Muscle layer of duodenum (tissue), 2 donors: ENCODE data around the gene L3MBTL3.

Experiments
- H3K27ac ChIP-seq: one replicate; pipeline ENCODE4 v1.7.0; 2013; ENCODE audit warnings: mild to moderate bottlenecking, low read length
- H3K27me3 ChIP-seq: one replicate; pipeline ENCODE4 v1.7.0; 2013; ENCODE audit warnings: low read depth, mild to moderate bottlenecking, control low read depth, low read length
- H3K36me3 ChIP-seq, 2 donors: one replicate each; pipeline ENCODE4 v1.7.0; 2013; ENCODE audit warnings: low read length in 2 of 2, control low read depth in 1 of 2, mild to moderate bottlenecking in 1 of 2; ENCODE audit not compliant: insufficient read depth in 2 of 2, control insufficient read depth in 1 of 2
- H3K4me1 ChIP-seq, 2 donors: one replicate each; pipeline ENCODE4 v1.7.0; 2013; ENCODE audit warnings: low read length in 2 of 2, mild to moderate bottlenecking in 2 of 2, control low read depth in 1 of 2, moderate library complexity in 1 of 2; ENCODE audit not compliant: insufficient read depth in 2 of 2, control insufficient read depth in 1 of 2
- H3K4me3 ChIP-seq, 2 donors: one replicate each; pipeline ENCODE4 v1.7.0; 2013; ENCODE audit warnings: low read length in 2 of 2, low read depth in 1 of 2, mild to moderate bottlenecking in 1 of 2
- H3K9me3 ChIP-seq, 2 donors: one replicate each; pipeline ENCODE4 v1.7.0; 2013; ENCODE audit warnings: low read length in 2 of 2, control low read depth in 1 of 2, mild to moderate bottlenecking in 1 of 2; ENCODE audit not compliant: control insufficient read depth in 1 of 2
- donor health status: healthy.

L3MBTL3 gene

GRCh38 chr6:130050230-130050629 lies 31.8 kb downstream of the L3MBTL3 start:
- H3K36me3 ChIP-seq, result peaks cover 17 to 18% of the 10 kb centered on the region in 2 donors
- no peak overlapping the region for H3K4me3 ChIP-seq
- H3K4me1 ChIP-seq, result no peaks in the 10 kb centered on the region
- H3K9me3 ChIP-seq, result no peaks in the 10 kb centered on the region
- H3K27ac ChIP-seq, result no peak overlapping the region
- no peaks in the 10 kb centered on the region for H3K27me3 ChIP-seq

DNA sequence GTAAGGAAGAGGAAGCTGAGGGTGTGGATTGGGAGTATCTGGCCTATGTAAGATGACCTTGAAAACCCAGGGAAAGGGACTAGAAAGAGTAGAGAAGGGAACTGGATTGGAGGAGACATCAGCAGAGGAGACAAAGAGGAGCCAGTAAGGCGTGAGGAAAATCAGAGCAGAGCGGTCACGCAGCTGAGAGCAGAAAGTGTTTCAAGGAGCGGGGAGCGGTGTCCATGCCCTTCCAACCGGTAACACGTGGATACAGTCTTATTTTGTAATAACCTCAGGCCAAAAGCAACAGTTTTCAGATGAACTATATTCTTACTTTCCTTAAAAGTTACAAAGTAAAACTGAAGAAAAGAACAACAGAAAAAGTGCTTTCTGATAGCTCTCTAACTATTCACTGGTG lies 36.3 kb downstream of the L3MBTL3 start:
- Histone ChIP-seq H3K4me3 (no peak overlapping the region), H3K36me3 (peaks cover 26 to 35% of the 10 kb centered on the region in 2 donors), H3K27ac (no peak overlapping the region), H3K9me3 (no peaks in the 10 kb centered on the region), H3K27me3 (no peaks in the 10 kb centered on the region), H3K4me1 (no peaks in the 10 kb centered on the region)

- peaks cover 25 to 40% of the 10 kb centered on the region in 2 donors for H3K36me3 ChIP-seq
- H3K4me3 ChIP-seq, result no peak overlapping the region
- H3K4me1 ChIP-seq, result no peaks in the 10 kb centered on the region
- H3K9me3 ChIP-seq, result no peaks in the 10 kb centered on the region
- H3K27me3 ChIP-seq, result no peaks in the 10 kb centered on the region
- no peak overlapping the region for H3K27ac ChIP-seq
Measured at GRCh38 chr6:130055271-130055670, 36.9 kb downstream of the L3MBTL3 start.

- H3K27ac ChIP-seq, result no peak overlapping the region
Measured at GRCh38 chr6:130057495-130057894, 39.1 kb downstream of the L3MBTL3 start.

GRCh38 chr6:130063806-130064205 lies 45.4 kb downstream of the L3MBTL3 start:
- H3K27me3 ChIP-seq, result no peaks in the 10 kb centered on the region
- no peaks in the 10 kb centered on the region for H3K4me1 ChIP-seq

More at GRCh38 chr6:130057495-130057894, 39.1 kb downstream of the L3MBTL3 start:
- H3K4me1 ChIP-seq, result no peaks in the 10 kb centered on the region
- no peak overlapping the region for H3K4me3 ChIP-seq
- no peaks in the 10 kb centered on the region for H3K27me3 ChIP-seq
- H3K9me3 ChIP-seq, result no peaks in the 10 kb centered on the region
- H3K36me3 ChIP-seq, result peaks cover 25 to 40% of the 10 kb centered on the region in 2 donors

DNA sequence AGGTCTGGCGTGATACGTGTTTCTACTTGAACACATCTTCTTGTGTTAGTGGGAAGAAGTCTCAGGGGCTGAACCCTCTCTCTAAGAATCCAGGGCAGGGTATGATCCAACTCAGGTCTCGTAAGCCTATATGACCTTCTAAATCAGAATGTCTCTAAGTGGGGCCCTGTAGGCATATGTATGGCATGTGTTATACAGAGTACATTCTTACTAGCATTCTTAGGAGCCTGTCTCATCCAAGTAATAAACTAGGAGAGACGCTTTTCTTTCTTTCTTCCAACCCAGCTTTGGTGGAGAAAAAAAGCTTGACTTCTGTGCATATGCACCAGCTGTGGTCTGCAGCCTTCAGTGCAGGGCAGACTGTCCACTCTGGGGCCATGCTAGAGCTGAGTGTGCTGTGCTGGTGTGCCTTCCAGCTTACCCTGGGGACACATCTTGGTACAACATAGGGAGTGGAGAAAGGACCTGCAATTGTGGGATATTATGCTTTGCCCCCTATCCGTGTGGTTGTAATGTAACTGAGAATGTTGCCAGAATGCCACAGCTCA lies 47.3 kb downstream of the L3MBTL3 start:
- H3K4me1 ChIP-seq, result no peaks in the 10 kb centered on the region
- H3K27ac ChIP-seq, result no peak overlapping the region
- no peaks in the 10 kb centered on the region for H3K27me3 ChIP-seq
- no peak overlapping the region for H3K4me3 ChIP-seq
- peaks cover 7% of the 10 kb centered on the region in 2 donors for H3K36me3 ChIP-seq
- no peaks in the 10 kb centered on the region for H3K9me3 ChIP-seq

More at GRCh38 chr6:130063806-130064205, 45.4 kb downstream of the L3MBTL3 start:
- peaks cover 11 to 16% of the 10 kb centered on the region in 2 donors for H3K36me3 ChIP-seq
- H3K4me3 ChIP-seq, result no peak overlapping the region
- no peaks in the 10 kb centered on the region for H3K9me3 ChIP-seq
- no peak overlapping the region for H3K27ac ChIP-seq

DNA sequence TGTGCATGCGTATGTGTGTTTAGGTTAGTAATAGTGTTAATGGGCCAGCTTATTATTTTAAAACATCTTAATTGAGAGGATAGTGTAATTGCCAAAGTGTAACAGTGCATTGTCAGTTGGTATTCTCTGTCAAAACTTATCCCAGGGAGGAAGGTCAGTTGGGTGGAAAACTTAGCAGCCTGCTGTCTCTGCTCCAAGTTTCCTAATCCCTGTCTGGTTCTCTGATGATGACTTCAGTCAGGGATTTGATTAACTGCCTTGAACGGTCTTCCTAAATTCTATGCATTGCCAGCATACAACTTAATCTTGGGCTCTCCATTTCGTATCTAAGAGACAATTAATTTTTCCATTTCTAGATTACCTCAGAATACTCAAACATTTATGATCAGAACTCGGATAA lies 51.1 kb downstream of the L3MBTL3 start:
- H3K27me3 ChIP-seq, result no peaks in the 10 kb centered on the region
- H3K4me1 ChIP-seq, result no peaks in the 10 kb centered on the region
- no peaks in the 10 kb centered on the region for H3K9me3 ChIP-seq
- H3K27ac ChIP-seq, result no peak overlapping the region
- no peak overlapping the region for H3K4me3 ChIP-seq
- H3K36me3 ChIP-seq, result no peaks in the 10 kb centered on the region

GRCh38 chr6:130070326-130070725 lies 51.9 kb downstream of the L3MBTL3 start:
- Histone ChIP-seq H3K4me1 (no peaks in the 10 kb centered on the region), H3K4me3 (no peak overlapping the region), H3K27ac (no peak overlapping the region), H3K9me3 (no peaks in the 10 kb centered on the region), H3K36me3 (no peaks in the 10 kb centered on the region), H3K27me3 (no peaks in the 10 kb centered on the region)

- no peak overlapping the region for H3K4me3 ChIP-seq
- H3K27ac ChIP-seq, result no peak overlapping the region
- peaks cover 0 to under 1% of the 10 kb centered on the region in 2 donors for H3K4me1 ChIP-seq
- no peaks in the 10 kb centered on the region for H3K36me3 ChIP-seq
- H3K27me3 ChIP-seq, result no peaks in the 10 kb centered on the region
- H3K9me3 ChIP-seq, result no peaks in the 10 kb centered on the region
Measured at GRCh38 chr6:130070792-130071191, 52.4 kb downstream of the L3MBTL3 start.

DNA sequence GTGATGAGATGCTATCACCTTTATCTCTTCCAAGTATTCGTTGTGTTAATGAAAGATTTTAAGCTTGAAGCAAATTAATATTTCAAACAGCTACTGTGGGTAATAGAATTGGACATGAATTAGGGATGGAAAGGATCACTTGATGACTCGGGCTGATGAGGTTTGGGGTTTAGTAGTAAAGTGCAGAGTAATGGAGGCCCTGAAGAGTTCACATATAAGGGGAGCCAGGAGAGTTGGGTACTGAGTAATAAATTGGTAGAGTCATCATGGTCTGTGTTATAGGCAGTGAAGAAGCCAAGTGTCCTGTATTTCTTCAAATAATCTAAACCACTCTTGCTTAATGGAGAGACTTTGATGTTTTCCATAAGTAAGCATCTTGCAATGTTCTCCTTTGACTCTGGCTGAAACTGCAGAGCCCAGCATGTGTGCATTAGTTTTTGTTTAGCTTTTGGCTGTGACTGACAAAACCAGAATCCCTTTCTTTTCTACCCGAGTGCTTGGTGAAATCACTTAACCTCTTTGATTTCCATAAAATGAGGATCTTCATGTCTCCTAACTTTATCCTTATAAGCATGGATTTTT lies 57.6 kb downstream of the L3MBTL3 start:
- Histone ChIP-seq H3K9me3 (no peaks in the 10 kb centered on the region), H3K36me3 (peaks cover 0 to 7% of the 10 kb centered on the region in 2 donors), H3K27me3 (no peaks in the 10 kb centered on the region), H3K27ac (no peak overlapping the region), H3K4me1 (peaks cover 0 to 6% of the 10 kb centered on the region in 2 donors), H3K4me3 (no peak overlapping the region)

DNA sequence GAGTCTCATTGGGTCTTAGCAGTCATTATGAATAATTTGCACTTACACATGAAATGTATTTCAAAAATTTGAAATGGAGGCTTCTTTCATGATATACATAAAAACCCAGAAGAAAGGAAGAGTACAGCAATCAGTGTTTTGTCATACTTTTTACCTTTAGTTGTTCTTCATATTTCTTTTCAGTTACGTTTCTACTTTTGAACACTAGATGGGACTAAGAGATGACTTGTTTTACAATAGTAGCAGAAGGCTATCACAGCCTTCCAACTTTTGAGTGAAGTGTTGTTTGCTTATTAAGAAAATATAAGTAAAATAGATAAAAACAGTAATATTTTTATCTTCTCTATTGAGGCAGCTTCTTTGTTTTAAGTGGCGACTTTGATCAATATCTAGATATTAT lies 58.1 kb downstream of the L3MBTL3 start:
- H3K4me1 ChIP-seq, result peaks cover 0 to 6% of the 10 kb centered on the region in 2 donors
- no peaks in the 10 kb centered on the region for H3K9me3 ChIP-seq
- H3K27ac ChIP-seq, result no peak overlapping the region
- peaks cover 0 to 7% of the 10 kb centered on the region in 2 donors for H3K36me3 ChIP-seq
- H3K4me3 ChIP-seq, result no peak overlapping the region
- H3K27me3 ChIP-seq, result no peaks in the 10 kb centered on the region

DNA sequence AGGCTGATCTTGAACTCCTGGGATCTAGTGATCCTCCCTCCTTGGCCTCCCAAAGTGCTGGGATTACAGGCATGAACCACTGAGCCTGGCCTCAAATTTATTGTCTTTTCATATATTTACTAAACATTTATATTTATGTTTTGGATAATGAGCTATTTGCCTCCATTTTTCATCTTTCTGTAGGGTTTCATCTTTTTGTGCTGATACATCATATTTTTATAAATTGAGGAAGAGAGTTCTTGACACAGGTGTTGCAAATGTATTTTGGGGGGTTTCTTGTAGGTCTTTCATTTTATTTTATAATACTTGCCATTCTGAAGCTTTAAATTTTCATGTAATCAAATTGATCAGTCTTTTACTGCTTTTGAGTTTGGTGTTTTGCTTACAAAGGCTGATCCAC lies 72.4 kb downstream of the L3MBTL3 start:
- Histone ChIP-seq H3K4me3 (no peak overlapping the region), H3K4me1 (no peaks in the 10 kb centered on the region), H3K36me3 (peaks cover 0 to 11% of the 10 kb centered on the region in 2 donors), H3K27me3 (no peaks in the 10 kb centered on the region), H3K27ac (no peak overlapping the region), H3K9me3 (no peaks in the 10 kb centered on the region)
